GM23338 (cell line): Measurements from ENCODE around the gene ADCY4. TPM values are rescaled to one million over a fixed set of nuclear protein-coding genes. Genes with fewer than 3 reads are reported as not detected.

Source experiments
- ATAC-seq: fragments of 200-7000 bp; cut with Tn5 transposase; 3 replicates; pipeline ENCODE4 v1.9.1; 2020
- DNase-seq: peaks from one replicate; pipeline ENCODE4 v3.0.0-alpha.2; 2015; ENCODE audit warnings: low spot score
- H2AFZ ChIP-seq: fragments of 200-600 bp; sonication (generic); 2 replicates; pipeline ENCODE4 v1.8.0; 2016; ENCODE audit warnings: antibody characterized with exemption, mild to moderate bottlenecking, moderate library complexity
- H3F3A ChIP-seq: fragments of 200-600 bp; sonication (generic); replicated peaks from 2 replicates; pipeline ENCODE4 v1.8.0; 2017; ENCODE audit warnings: antibody characterized with exemption, mixed run types, low read depth
- H3K27ac ChIP-seq: fragments of 200-600 bp; sonication (generic); 2 replicates; pipeline ENCODE4 v1.6.1; 2016; ENCODE audit warnings: low read depth
- H3K27me3 ChIP-seq: fragments of 200-600 bp; sonication (generic); 2 replicates; pipeline ENCODE4 v1.8.0; 2016; ENCODE audit warnings: mild to moderate bottlenecking, mixed run types, moderate library complexity; ENCODE audit not compliant: insufficient read depth
- H3K36me3 ChIP-seq: fragments of 200-600 bp; sonication (generic); 2 replicates; pipeline ENCODE4 v1.8.0; 2016; ENCODE audit warnings: mild to moderate bottlenecking; ENCODE audit not compliant: insufficient read depth
- H3K4me1 ChIP-seq: fragments of 200-600 bp; sonication (generic); 2 replicates; pipeline ENCODE4 v1.8.0; 2016; ENCODE audit warnings: mild to moderate bottlenecking, moderate library complexity; ENCODE audit not compliant: insufficient read depth
- H3K4me2 ChIP-seq: fragments of 200-600 bp; sonication (generic); 2 replicates; pipeline ENCODE4 v1.7.1; 2017; ENCODE audit warnings: mixed run types
- H3K4me3 ChIP-seq: fragments of 200-600 bp; sonication (generic); 2 replicates; pipeline ENCODE4 v1.6.1; 2016; ENCODE audit warnings: mixed run types
- H3K79me2 ChIP-seq: fragments of 200-600 bp; sonication (generic); replicated peaks from 2 replicates; pipeline ENCODE4 v1.8.0; 2017; ENCODE audit warnings: mild to moderate bottlenecking; ENCODE audit not compliant: insufficient read depth
- H3K9me2 ChIP-seq: fragments of 200-600 bp; sonication (generic); 2 replicates; pipeline ENCODE4 v1.8.0; 2017; ENCODE audit not compliant: insufficient read depth
- H4K20me1 ChIP-seq: fragments of 200-600 bp; sonication (generic); replicated peaks from 2 replicates; pipeline ENCODE4 v1.8.0; 2017; ENCODE audit warnings: mild to moderate bottlenecking; ENCODE audit not compliant: insufficient read depth
- H3K27ac Mint-ChIP-seq: 2 replicates; pipeline ENCODE4 v1.8.0; 2020; ENCODE audit warnings: inconsistent platforms, mild to moderate bottlenecking, moderate library complexity, mixed read lengths
- H3K27me3 Mint-ChIP-seq: 3 replicates; pipeline ENCODE4 v1.8.0; 2022; ENCODE audit warnings: low read depth, mild to moderate bottlenecking, moderate library complexity, mixed read lengths, inconsistent platforms; ENCODE audit not compliant: insufficient read depth, poor library complexity
- H3K36me3 Mint-ChIP-seq: 3 replicates; pipeline ENCODE4 v1.8.0; 2021; ENCODE audit warnings: low read depth, mild to moderate bottlenecking, inconsistent platforms, moderate library complexity, mixed read lengths
- H3K4me1 Mint-ChIP-seq: 3 replicates; pipeline ENCODE4 v1.8.0; 2020; ENCODE audit warnings: mild to moderate bottlenecking, inconsistent platforms, mixed read lengths
- H3K4me3 Mint-ChIP-seq: 3 replicates; pipeline ENCODE4 v1.8.0; 2021; ENCODE audit warnings: moderate library complexity, mild to moderate bottlenecking, inconsistent platforms, mixed read lengths
- H3K9me3 Mint-ChIP-seq: 3 replicates; pipeline ENCODE4 v1.8.0; 2020; ENCODE audit warnings: moderate library complexity, mild to moderate bottlenecking, inconsistent platforms, mixed read lengths
- EZH2 ChIP-seq: fragments of 200-600 bp; sonication (generic); IDR thresholded peaks from one replicate; pipeline ENCODE4 v1.8.0; 2017; ENCODE audit warnings: antibody characterized with exemption, mild to moderate bottlenecking, low read depth; ENCODE audit not compliant: unreplicated experiment
- EZH2phosphoT487 ChIP-seq: fragments of 200-600 bp; sonication (generic); IDR thresholded peaks from one replicate; pipeline ENCODE4 v1.8.1; 2018; ENCODE audit warnings: antibody characterized with exemption; ENCODE audit not compliant: unreplicated experiment
- JUNB ChIP-seq: IDR thresholded peaks from one replicate; pipeline ENCODE4 v1.6.1; 2016; ENCODE audit warnings: antibody characterized with exemption; ENCODE audit not compliant: unreplicated experiment
- ZNF114 ChIP-seq: fragments of 250-450 bp; sonication (Bioruptor Pico); IDR thresholded peaks from 2 replicates; pipeline ENCODE4 v1.5.0; 2020; ENCODE audit warnings: mild to moderate bottlenecking, moderate library complexity
- polyA plus RNA-seq: library from polyadenylated mRNA; unstranded; fragments of >200 nt; fragmentation: Nextera tagmentation; extraction: Ambion mirVana; gene quantifications from 2 replicates; pipeline ENCODE4 v1.2.1, GENCODE V29; 2016
- total RNA-seq: library from RNA; depleted of rRNA; stranded (reverse); fragments of >200 nt; shearing (Covaris generic); gene quantifications from 2 replicates; pipeline ENCODE4 v1.2.3, GENCODE V29; 2014
- TF ChIP-seq, protein P1 (sequence below): IDR thresholded peaks from one replicate; pipeline ENCODE4 v1.6.1; 2018; ENCODE audit warnings: antibody characterized with exemption; ENCODE audit not compliant: unreplicated experiment
- TF ChIP-seq, protein P2 (sequence below), 2 experiments: fragments of 200-600 bp in 1 of 2; sonication (generic) in 1 of 2; conservative IDR thresholded peaks; 2 replicates each; pipeline versions ENCODE4 v1.5.1 to v1.6.1; 2016 to 2017; ENCODE audit warnings: antibody characterized with exemption in 2 of 2, low read depth in 2 of 2, mild to moderate bottlenecking in 2 of 2, moderate library complexity in 1 of 2
- TF ChIP-seq, protein P3 (sequence below): IDR thresholded peaks from 2 replicates; pipeline ENCODE4 v1.6.1; 2016; ENCODE audit warnings: antibody characterized with exemption

ADCY4 gene
- total and polyA plus RNA-seq, 2 experiments from 2014 or later: 0.10 to 0.40 TPM

DNA sequence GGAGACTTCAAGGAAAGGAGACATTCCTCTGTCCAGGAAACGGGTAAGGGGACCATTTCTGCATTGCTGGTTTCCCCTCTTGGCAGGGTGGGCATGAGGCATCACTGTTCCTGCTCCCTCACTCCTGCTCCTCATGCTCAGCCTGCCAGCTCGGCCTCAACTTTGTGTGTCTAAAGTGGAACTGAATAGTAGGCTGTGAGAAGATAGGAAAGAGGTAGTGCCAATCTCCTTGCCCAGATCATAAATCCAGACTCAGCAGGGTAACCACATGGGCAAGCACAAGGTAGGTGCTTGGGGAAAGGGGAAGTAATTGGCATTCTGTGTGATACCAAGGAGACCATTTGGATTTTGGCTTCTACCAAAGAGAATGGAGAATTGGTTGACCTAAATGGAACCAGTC, 21.0 kb downstream of the ADCY4 start:
- no peaks in the 10 kb centered on the region; the same call in 1 of the 2 replicates for H4K20me1 ChIP-seq
- ATAC-seq (no peak), DNase-seq (no peak)
- peaks cover 44% of the 10 kb centered on the region for H3K27me3 ChIP-seq
- no peaks in the 10 kb centered on the region for H3F3A ChIP-seq
- Mint-ChIP-seq H3K27me3 (peaks cover 47% of the 10 kb centered on the region), H3K4me3 (no peak overlapping the region), H3K27ac (no peak overlapping the region), H3K36me3 (peaks cover 9% of the 10 kb centered on the region), H3K4me1 (peaks cover 10% of the 10 kb centered on the region; the same call in 2 of the 3 replicates), H3K9me3 (no peaks in the 10 kb centered on the region)
- H3K27ac ChIP-seq: no peak overlapping the region
- H3K4me3 ChIP-seq: no peak overlapping the region
- no peak overlapping the region for H2AFZ ChIP-seq
- peaks cover 4% of the 10 kb centered on the region; the same call in 1 of the 2 replicates for H3K4me1 ChIP-seq
- no peaks in the 10 kb centered on the region for H3K36me3 ChIP-seq
- H3K9me2 ChIP-seq: no peaks in the 10 kb centered on the region
- no peak overlapping the region for H3K4me2 ChIP-seq
- TF ChIP-seq EZH2phosphoT487: no peak
- TF ChIP-seq, protein P1, sequence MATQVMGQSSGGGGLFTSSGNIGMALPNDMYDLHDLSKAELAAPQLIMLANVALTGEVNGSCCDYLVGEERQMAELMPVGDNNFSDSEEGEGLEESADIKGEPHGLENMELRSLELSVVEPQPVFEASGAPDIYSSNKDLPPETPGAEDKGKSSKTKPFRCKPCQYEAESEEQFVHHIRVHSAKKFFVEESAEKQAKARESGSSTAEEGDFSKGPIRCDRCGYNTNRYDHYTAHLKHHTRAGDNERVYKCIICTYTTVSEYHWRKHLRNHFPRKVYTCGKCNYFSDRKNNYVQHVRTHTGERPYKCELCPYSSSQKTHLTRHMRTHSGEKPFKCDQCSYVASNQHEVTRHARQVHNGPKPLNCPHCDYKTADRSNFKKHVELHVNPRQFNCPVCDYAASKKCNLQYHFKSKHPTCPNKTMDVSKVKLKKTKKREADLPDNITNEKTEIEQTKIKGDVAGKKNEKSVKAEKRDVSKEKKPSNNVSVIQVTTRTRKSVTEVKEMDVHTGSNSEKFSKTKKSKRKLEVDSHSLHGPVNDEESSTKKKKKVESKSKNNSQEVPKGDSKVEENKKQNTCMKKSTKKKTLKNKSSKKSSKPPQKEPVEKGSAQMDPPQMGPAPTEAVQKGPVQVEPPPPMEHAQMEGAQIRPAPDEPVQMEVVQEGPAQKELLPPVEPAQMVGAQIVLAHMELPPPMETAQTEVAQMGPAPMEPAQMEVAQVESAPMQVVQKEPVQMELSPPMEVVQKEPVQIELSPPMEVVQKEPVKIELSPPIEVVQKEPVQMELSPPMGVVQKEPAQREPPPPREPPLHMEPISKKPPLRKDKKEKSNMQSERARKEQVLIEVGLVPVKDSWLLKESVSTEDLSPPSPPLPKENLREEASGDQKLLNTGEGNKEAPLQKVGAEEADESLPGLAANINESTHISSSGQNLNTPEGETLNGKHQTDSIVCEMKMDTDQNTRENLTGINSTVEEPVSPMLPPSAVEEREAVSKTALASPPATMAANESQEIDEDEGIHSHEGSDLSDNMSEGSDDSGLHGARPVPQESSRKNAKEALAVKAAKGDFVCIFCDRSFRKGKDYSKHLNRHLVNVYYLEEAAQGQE: no peak
- H3K79me2 ChIP-seq: no peaks in the 10 kb centered on the region

DNA sequence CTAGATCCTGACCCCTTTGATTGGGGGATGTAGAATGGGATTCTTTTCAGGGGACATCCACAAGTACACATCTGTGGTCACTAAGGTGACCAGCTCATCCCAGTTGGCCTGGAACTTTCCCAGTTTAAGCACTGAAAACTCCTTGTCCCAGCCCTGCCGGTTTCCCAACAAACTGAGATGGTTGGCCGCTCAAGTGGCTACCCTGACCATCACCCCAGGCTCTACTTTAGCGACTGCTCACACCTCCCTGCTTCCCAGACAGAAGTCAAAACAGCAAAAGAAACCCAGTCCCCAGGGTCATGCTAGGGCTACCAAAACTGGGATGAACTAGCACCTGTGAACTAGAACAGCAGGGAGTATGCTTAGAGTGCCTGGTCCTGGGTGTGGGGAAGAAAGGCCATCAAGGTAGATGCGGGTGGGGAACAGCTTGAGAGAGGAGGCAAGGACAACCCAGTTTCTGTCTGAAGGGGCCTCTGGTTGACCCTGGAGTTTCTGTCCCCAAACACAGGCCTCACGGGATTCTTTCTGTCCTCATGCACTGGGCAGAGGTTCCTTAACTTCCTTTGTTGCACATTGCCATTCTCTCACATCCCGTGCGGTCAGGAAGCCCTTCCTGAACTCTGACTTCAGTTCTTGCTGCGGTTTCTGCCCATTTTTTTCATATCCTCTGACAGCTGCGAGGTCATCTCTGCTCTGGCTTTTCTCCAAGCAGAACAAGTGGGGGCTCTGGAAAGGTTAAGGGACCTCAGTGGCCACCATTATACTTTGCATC, 21.9 kb downstream of the ADCY4 start:
- Histone ChIP-seq H2AFZ (no peak overlapping the region), H3K27me3 (peaks cover 34% of the 10 kb centered on the region), H3K4me1 (peaks cover 4% of the 10 kb centered on the region; the same call in 1 of the 2 replicates), H3K36me3 (no peaks in the 10 kb centered on the region), H3K79me2 (no peaks in the 10 kb centered on the region), H3K9me2 (no peaks in the 10 kb centered on the region), H3F3A (no peaks in the 10 kb centered on the region), H3K27ac (no peak overlapping the region), H3K4me2 (no peak overlapping the region), H4K20me1 (no peaks in the 10 kb centered on the region; the same call in none of the 2 replicates), H3K4me3 (no peak overlapping the region)
- Mint-ChIP-seq H3K27ac (no peak overlapping the region), H3K4me3 (peak overlapping the region; percentile 43; the same call in 1 of the 3 replicates), H3K9me3 (no peaks in the 10 kb centered on the region), H3K27me3 (peaks cover 42% of the 10 kb centered on the region), H3K4me1 (peaks cover 12% of the 10 kb centered on the region), H3K36me3 (peaks cover 16% of the 10 kb centered on the region)
- no peak for ATAC-seq
- TF ChIP-seq, protein P2, sequence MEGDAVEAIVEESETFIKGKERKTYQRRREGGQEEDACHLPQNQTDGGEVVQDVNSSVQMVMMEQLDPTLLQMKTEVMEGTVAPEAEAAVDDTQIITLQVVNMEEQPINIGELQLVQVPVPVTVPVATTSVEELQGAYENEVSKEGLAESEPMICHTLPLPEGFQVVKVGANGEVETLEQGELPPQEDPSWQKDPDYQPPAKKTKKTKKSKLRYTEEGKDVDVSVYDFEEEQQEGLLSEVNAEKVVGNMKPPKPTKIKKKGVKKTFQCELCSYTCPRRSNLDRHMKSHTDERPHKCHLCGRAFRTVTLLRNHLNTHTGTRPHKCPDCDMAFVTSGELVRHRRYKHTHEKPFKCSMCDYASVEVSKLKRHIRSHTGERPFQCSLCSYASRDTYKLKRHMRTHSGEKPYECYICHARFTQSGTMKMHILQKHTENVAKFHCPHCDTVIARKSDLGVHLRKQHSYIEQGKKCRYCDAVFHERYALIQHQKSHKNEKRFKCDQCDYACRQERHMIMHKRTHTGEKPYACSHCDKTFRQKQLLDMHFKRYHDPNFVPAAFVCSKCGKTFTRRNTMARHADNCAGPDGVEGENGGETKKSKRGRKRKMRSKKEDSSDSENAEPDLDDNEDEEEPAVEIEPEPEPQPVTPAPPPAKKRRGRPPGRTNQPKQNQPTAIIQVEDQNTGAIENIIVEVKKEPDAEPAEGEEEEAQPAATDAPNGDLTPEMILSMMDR (conservative IDR thresholded peaks at IDR 0.05; ENCODE audit: low read depth in 2 of 2): no peak
- TF ChIP-seq, protein P1: no peak
- TF ChIP-seq EZH2 (no peak), JUNB (no peak), ZNF114 (CRISPR knock-in tag) (no peak)
- TF ChIP-seq, protein P3, sequence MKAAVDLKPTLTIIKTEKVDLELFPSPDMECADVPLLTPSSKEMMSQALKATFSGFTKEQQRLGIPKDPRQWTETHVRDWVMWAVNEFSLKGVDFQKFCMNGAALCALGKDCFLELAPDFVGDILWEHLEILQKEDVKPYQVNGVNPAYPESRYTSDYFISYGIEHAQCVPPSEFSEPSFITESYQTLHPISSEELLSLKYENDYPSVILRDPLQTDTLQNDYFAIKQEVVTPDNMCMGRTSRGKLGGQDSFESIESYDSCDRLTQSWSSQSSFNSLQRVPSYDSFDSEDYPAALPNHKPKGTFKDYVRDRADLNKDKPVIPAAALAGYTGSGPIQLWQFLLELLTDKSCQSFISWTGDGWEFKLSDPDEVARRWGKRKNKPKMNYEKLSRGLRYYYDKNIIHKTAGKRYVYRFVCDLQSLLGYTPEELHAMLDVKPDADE: no peak
- DNase-seq: no peak
